Right lobe of liver (tissue), 6 donors: ENCODE measurements around the gene CALD1. TPM values are rescaled to one million over a fixed set of nuclear protein-coding genes. Genes with fewer than 3 reads are reported as not detected.

Experiments
- ATAC-seq, 4 donors: fragments of 200-7000 bp; cut with Tn5 transposase; one replicate each; pipeline ENCODE4 v1.9.1; 2020; ENCODE audit warnings: mild to moderate bottlenecking in 4 of 4, moderate library complexity in 4 of 4
- DNase-seq, 3 donors: peaks; one replicate each; pipeline ENCODE4 v3.0.0-alpha.2; 2020
- H3K27ac ChIP-seq, 3 donors: fragments of 200-600 bp; one replicate each; pipeline ENCODE4 v1.8.0; 2022
- H3K27me3 ChIP-seq, 2 donors: fragments of 200-600 bp; one replicate each; pipeline ENCODE4 v1.8.0; 2022
- H3K36me3 ChIP-seq, 4 donors: fragments of 200-600 bp; sonication (generic) in 1 of 4; one replicate each; pipeline versions ENCODE4 v1.5.1 to v1.8.0; 2017 to 2022; ENCODE audit warnings: control low read depth in 1 of 4
- H3K4me1 ChIP-seq, 4 donors: fragments of 200-600 bp; sonication (generic) in 1 of 4; one replicate each; pipeline versions ENCODE4 v1.5.1 to v1.8.0; 2017 to 2022; ENCODE audit warnings: control low read depth in 1 of 4
- H3K4me3 ChIP-seq, 3 donors: fragments of 200-600 bp; one replicate each; pipeline ENCODE4 v1.8.0; 2022
- H3K9me3 ChIP-seq, 4 donors: fragments of 200-600 bp; sonication (generic) in 1 of 4; one replicate each; pipeline versions ENCODE4 v1.5.1 to v1.8.0; 2017 to 2022; ENCODE audit warnings: control low read depth in 1 of 4
- POLR2A ChIP-seq: fragments of 450-650 bp; IDR thresholded peaks from one replicate; pipeline ENCODE4 v1.6.1; 2017; ENCODE audit warnings: antibody characterized with exemption, mild to moderate bottlenecking
- WGBS: methylation state at CpG from one replicate; pipeline ENCODE4 v1.1.6; 2018; ENCODE audit warnings: low coverage, low lambda C conversion rate; ENCODE audit not compliant: insufficient coverage; ENCODE audit errors: missing lambda C conversion rate; 5-methylcytosine and 5-hydroxymethylcytosine counted together
- intact Hi-C, 2 donors: fragments of 100-400 bp; cut with DNase I; formaldehyde crosslinking; loops; one replicate each; pipeline versions ENCODE4 v1.11.2 to v1.14.1; 2022
- total RNA-seq, 6 experiments: library from RNA; depleted of rRNA in 2 of 6; stranded (reverse); fragments of >200 nt in 2 of 6; fragmentation: NEBNext Ultra II Directional in 3 of 6; extraction: Animal tissue kit (Norgen Biotek cat#: 25700) in 3 of 6; gene quantifications; one replicate each; pipeline versions ENCODE4 v1.1.0 to v1.2.4, GENCODE V29; 2016 to 2023
- TF ChIP-seq, protein P1 (sequence below), 4 donors: fragments of 200-600 bp in 3 of 4; fragments of 450-650 bp in 1 of 4; IDR thresholded peaks; one replicate each; pipeline versions ENCODE4 v1.5.1 to v1.8.0; 2016 to 2022; ENCODE audit warnings: antibody characterized with exemption in 4 of 4, mild to moderate bottlenecking in 2 of 4
- donor health status: DM: no; HTN: yes; CAD: no.
- donor health status: DM: no; HTN: no; CAD: no.
- donor health status: DM: no; HTN: no; CAD: no.
- donor health status: DM: no; HTN: yes; CAD: no.
- donor health status: DM: no; HTN: yes; CAD: no.

CALD1 gene
- total RNA-seq, 6 experiments from 2014 or later = 110 to 181 (median 131) TPM

- intact Hi-C loops = no loop called here
- no peak overlapping the region for H3K27ac ChIP-seq
- no peak overlapping the region for H3K4me3 ChIP-seq
- TF ChIP-seq, protein P1, sequence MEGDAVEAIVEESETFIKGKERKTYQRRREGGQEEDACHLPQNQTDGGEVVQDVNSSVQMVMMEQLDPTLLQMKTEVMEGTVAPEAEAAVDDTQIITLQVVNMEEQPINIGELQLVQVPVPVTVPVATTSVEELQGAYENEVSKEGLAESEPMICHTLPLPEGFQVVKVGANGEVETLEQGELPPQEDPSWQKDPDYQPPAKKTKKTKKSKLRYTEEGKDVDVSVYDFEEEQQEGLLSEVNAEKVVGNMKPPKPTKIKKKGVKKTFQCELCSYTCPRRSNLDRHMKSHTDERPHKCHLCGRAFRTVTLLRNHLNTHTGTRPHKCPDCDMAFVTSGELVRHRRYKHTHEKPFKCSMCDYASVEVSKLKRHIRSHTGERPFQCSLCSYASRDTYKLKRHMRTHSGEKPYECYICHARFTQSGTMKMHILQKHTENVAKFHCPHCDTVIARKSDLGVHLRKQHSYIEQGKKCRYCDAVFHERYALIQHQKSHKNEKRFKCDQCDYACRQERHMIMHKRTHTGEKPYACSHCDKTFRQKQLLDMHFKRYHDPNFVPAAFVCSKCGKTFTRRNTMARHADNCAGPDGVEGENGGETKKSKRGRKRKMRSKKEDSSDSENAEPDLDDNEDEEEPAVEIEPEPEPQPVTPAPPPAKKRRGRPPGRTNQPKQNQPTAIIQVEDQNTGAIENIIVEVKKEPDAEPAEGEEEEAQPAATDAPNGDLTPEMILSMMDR (IDR thresholded peaks at IDR 0.05) = no peak
- no peak for TF ChIP-seq POLR2A
- ATAC-seq (no peak), DNase-seq (no peak)
- no peaks in the 10 kb centered on the region for H3K27me3 ChIP-seq
- no peaks in the 10 kb centered on the region for H3K36me3 ChIP-seq
- H3K9me3 ChIP-seq = no peaks in the 10 kb centered on the region
- WGBS = 42% methylated on average over 4 of the region's 4 CpGs
- H3K4me1 ChIP-seq = no peaks in the 10 kb centered on the region
Observed at GRCh38 chr7:134740376-134740775, 39.1 kb upstream of the CALD1 start.

GRCh38 chr7:134741907-134742635 is 37.4 kb upstream of the CALD1 start:
- no peaks in the 10 kb centered on the region for H3K9me3 ChIP-seq
- TF ChIP-seq POLR2A = no peak
- TF ChIP-seq, protein P1 (IDR thresholded peaks at IDR 0.05) = no peak
- no peak overlapping the region for H3K27ac ChIP-seq
- no peak for DNase-seq
- no peaks in the 10 kb centered on the region for H3K36me3 ChIP-seq
- intact Hi-C loops = no loop called here
- H3K4me3 ChIP-seq = no peak overlapping the region
- WGBS = 54% methylated on average over 3 of the region's 3 CpGs
- no peak for ATAC-seq
- H3K27me3 ChIP-seq = no peaks in the 10 kb centered on the region
- H3K4me1 ChIP-seq = no peaks in the 10 kb centered on the region

GRCh38 chr7:134742688-134743350 is 36.6 kb upstream of the CALD1 start:
- 40% methylated on average over 2 of the region's 2 CpGs for WGBS
- H3K4me1 ChIP-seq = no peaks in the 10 kb centered on the region
- H3K27ac ChIP-seq = no peak overlapping the region
- no peaks in the 10 kb centered on the region for H3K9me3 ChIP-seq
- intact Hi-C loops = no loop called here
- DNase-seq (no peak), ATAC-seq (peak in 1 of 4 donors; percentile 15)
- TF ChIP-seq, protein P1 (IDR thresholded peaks at IDR 0.05) = no peak
- TF ChIP-seq POLR2A = no peak
- no peaks in the 10 kb centered on the region for H3K36me3 ChIP-seq
- no peak overlapping the region for H3K4me3 ChIP-seq
- no peaks in the 10 kb centered on the region for H3K27me3 ChIP-seq

GRCh38 chr7:134744569-134744968 is 34.9 kb upstream of the CALD1 start:
- H3K4me3 ChIP-seq = no peak overlapping the region
- no peak for TF ChIP-seq POLR2A
- TF ChIP-seq, protein P1 (IDR thresholded peaks at IDR 0.05) = no peak
- ATAC-seq (no peak), DNase-seq (no peak)
- H3K27ac ChIP-seq = no peak overlapping the region
- H3K4me1 ChIP-seq = no peaks in the 10 kb centered on the region
- intact Hi-C loops = no loop called here
- no peaks in the 10 kb centered on the region for H3K9me3 ChIP-seq
- no peaks in the 10 kb centered on the region for H3K36me3 ChIP-seq
- no peaks in the 10 kb centered on the region for H3K27me3 ChIP-seq
- 55% methylated on average over 3 of the region's 3 CpGs for WGBS
